Measurements from ENCODE around the gene PIGL.

Gene PIGL

DNA sequence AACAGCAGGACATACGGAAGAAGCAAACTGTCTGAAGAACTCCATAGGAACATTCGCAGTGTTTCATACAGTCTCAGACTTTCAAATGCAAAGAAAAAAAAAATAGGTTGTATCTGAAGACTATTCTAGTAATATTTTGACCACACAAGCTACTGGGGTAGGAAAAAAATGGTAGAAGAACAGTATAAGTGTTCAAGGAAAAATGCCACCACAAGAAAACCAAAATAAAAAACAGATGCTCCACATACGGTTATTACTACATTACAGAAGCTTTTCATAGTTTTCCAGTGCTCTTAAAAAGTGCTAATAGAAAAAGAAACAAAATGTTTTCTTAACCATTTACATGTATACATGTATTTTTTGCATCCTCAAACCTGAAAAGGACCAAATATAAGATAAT lies 5.4 kb upstream of the PIGL start:
- DNase-seq = no peak
- Mint-ChIP-seq H3K27me3 (ENCODE audit: low read depth, poor library complexity) (no peaks in the 10 kb centered on the region), H3K4me3 (no peak overlapping the region), H3K4me1 (peaks cover 17% of the 10 kb centered on the region), H3K9me3 (peaks cover 8% of the 10 kb centered on the region), H3K27ac (no peak overlapping the region), H3K36me3 (ENCODE audit: low read depth) (peaks cover 33% of the 10 kb centered on the region)
- TF ChIP-seq, protein P1, sequence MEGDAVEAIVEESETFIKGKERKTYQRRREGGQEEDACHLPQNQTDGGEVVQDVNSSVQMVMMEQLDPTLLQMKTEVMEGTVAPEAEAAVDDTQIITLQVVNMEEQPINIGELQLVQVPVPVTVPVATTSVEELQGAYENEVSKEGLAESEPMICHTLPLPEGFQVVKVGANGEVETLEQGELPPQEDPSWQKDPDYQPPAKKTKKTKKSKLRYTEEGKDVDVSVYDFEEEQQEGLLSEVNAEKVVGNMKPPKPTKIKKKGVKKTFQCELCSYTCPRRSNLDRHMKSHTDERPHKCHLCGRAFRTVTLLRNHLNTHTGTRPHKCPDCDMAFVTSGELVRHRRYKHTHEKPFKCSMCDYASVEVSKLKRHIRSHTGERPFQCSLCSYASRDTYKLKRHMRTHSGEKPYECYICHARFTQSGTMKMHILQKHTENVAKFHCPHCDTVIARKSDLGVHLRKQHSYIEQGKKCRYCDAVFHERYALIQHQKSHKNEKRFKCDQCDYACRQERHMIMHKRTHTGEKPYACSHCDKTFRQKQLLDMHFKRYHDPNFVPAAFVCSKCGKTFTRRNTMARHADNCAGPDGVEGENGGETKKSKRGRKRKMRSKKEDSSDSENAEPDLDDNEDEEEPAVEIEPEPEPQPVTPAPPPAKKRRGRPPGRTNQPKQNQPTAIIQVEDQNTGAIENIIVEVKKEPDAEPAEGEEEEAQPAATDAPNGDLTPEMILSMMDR (IDR thresholded peaks at IDR 0.05) = no peak

DNA sequence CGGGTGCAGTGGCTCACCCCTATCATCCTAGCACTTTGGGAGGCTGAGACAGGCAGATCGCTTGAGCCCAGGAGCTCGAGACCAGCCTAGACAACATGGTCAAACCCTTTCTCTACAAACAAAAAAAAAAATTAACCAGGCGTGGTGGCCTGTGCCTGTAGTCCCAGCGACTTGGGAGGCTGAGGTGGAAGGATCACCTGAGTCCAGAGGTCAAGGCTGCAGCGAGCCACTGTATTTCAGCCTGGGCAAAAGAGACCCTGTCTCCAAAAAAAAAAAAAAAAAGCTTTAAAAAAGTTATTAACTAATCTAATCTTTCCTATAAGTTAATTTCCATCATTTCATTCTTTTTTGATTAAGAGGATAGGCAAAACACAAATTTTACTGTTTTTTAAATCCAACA lies 4.2 kb upstream of the PIGL start:
- no peaks in the 10 kb centered on the region for H3K27me3 Mint-ChIP-seq (ENCODE audit: low read depth, poor library complexity)

DNA sequence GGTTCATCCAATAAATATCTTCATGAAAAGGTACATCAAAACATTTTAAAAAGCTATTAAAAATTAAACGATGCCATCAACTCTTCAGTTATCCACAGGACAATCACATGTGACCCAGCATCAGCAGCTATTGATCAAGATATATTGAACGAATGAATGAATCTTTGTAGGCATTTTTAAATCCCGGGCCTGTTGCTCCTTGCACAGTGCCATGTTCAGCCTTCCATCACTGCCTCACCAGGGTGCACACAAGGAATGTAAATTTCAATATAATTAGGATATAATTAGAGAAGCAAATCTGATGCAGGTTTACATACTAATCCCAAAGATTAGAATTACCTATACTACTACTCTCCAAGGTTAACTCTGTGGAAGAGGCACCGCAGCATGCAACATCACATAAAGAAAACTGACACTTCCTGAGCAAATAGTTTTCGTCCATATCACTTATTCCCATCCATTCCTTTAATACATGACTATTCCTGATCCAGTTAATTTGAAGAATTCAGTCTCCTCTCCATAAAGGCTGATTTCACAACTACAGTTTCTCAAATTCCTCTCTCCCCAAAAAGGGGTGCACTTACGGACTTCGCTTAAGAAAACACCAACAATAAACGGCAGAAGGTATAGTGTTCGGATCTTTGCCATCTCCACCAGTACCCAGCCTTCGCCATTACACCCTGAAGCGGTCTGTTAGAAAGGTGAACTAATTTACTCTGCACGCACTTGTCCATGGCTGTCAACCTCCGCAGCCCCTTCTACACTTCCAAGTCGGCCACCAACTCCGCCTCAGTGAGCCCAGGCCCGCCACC lies 2.6 kb upstream of the PIGL start:
- Mint-ChIP-seq H3K27ac (peak overlapping the region; percentile 90), H3K36me3 (ENCODE audit: low read depth) (peaks cover 12% of the 10 kb centered on the region), H3K4me1 (peaks cover 38% of the 10 kb centered on the region), H3K27me3 (ENCODE audit: low read depth, poor library complexity) (no peaks in the 10 kb centered on the region), H3K9me3 (no peaks in the 10 kb centered on the region), H3K4me3 (peak overlapping the region; percentile 96)
- DNase-seq = no peak
- TF ChIP-seq, protein P1 (IDR thresholded peaks at IDR 0.05) = no peak

More for the DNA sequence above, 4.2 kb upstream of the PIGL start:
- Mint-ChIP-seq H3K4me1 (peaks cover 27% of the 10 kb centered on the region), H3K27ac (no peak overlapping the region), H3K4me3 (no peak overlapping the region), H3K36me3 (ENCODE audit: low read depth) (peaks cover 22% of the 10 kb centered on the region), H3K9me3 (peaks cover 4% of the 10 kb centered on the region)
- TF ChIP-seq, protein P1 (IDR thresholded peaks at IDR 0.05) = no peak
- DNase-seq = no peak

DNA sequence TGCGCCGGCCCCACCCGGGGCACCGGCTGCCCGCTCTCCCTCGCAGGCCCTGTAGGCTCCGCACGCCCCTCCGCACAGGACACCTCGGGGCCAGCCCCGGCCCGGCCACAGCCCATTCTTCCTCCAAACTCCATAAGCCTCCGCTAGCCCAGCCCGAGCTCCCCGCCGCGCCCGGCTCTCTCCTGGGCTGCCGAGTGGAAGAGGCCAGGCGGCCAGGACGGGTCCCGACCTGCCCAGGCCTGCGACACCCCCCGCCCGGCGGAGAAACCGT lies 2.1 kb upstream of the PIGL start:
- TF ChIP-seq, protein P1 (IDR thresholded peaks at IDR 0.05) = no peak
- peak overlapping the region; percentile 96 for H3K4me3 Mint-ChIP-seq
- no peak for DNase-seq
- peaks cover 38% of the 10 kb centered on the region for H3K4me1 Mint-ChIP-seq
- peaks cover 12% of the 10 kb centered on the region for H3K36me3 Mint-ChIP-seq (ENCODE audit: low read depth)
- H3K9me3 Mint-ChIP-seq = no peaks in the 10 kb centered on the region
- no peaks in the 10 kb centered on the region for H3K27me3 Mint-ChIP-seq (ENCODE audit: low read depth, poor library complexity)
- peak overlapping the region; percentile 90 for H3K27ac Mint-ChIP-seq

DNA sequence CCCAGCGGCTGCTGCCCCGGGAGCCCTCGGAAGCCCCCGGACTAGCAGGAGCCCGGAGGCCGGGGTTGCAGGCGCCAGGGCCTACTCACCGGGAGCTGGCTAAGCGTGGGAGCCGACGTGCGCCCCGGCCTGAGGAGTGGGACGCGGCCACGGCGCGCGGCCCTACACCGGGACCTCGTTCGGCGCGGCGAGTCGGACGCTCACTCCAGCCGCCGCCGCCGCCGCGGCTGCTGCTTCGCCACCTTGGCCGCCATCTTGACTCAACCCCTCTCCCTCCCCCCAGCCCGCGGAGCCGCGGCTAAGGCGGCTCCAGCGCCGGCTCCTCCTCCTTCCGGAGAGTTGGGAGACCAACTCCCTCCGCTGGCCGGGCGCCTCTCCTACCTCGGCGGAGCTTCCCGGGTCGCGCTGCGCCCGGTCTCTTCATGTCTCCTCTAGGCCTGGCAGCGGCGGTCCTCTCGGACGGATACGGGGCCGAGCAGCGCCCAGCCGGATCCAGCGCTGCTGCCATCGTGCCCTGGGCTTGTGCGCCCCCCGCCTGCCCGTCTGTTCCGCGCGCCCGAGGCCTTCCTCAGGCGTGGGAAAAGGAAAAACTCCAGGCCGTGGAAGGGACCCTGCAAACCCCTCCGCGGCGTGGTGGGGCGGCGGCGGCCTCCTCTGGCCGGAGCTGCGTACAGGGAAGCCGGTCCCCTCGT lies 1.6 kb upstream of the PIGL start, which contains the start of gene NCOR1:
Gene NCOR1, minus strand, starts transcription at position 262 of the 692 bp plus-strand sequence. CDS start 20,965 bp downstream, outside the sequence.
- peak within 1 kb of the TSS; percentile 97 for H3K27ac Mint-ChIP-seq
- H3K27me3 Mint-ChIP-seq (ENCODE audit: low read depth, poor library complexity) = no peaks in the 10 kb centered on the region
- H3K4me1 Mint-ChIP-seq = peaks cover 38% of the 10 kb centered on the region
- no peaks in the 10 kb centered on the region for H3K9me3 Mint-ChIP-seq
- peaks cover 12% of the 10 kb centered on the region for H3K36me3 Mint-ChIP-seq (ENCODE audit: low read depth)
- DNase-seq = peak; percentile 92
- TF ChIP-seq, protein P1 (IDR thresholded peaks at IDR 0.05) = no peak
- H3K4me3 Mint-ChIP-seq = peak within 1 kb of the TSS; percentile 96
